SK-N-SH treated with all-trans-retinoic acid at 6 μM for 48 hours (cell line): Measurements from ENCODE around the gene PRKCE.

ENCODE experiments used
- ATAC-seq: fragments of 200-7000 bp; cut with Tn5 transposase; 3 replicates; pipeline ENCODE4 v1.9.1; 2020; ENCODE audit warnings: mild to moderate bottlenecking, moderate library complexity
- ARNTL ChIP-seq: fragments of 450-650 bp; formaldehyde crosslinking; IDR thresholded peaks from 2 replicates; pipeline ENCODE4 v1.5.0; 2020; ENCODE audit warnings: low read depth, mild to moderate bottlenecking, moderate library complexity, borderline replicate concordance
- CSDC2 ChIP-seq: fragments of 250-450 bp; sonication (Bioruptor Pico); IDR thresholded peaks from 2 replicates; pipeline ENCODE4 v1.5.0; 2020; ENCODE audit warnings: mild to moderate bottlenecking, moderate library complexity
- CSRNP3 ChIP-seq: fragments of 250-450 bp; sonication (Bioruptor Pico); IDR thresholded peaks from 2 replicates; pipeline ENCODE4 v1.5.1; 2021; ENCODE audit warnings: mild to moderate bottlenecking, moderate library complexity
- ESRRG ChIP-seq: fragments of 250-450 bp; sonication (Bioruptor Pico); IDR thresholded peaks from 2 replicates; pipeline ENCODE4 v1.6.1; 2021; ENCODE audit warnings: mild to moderate bottlenecking
- GLIS3 ChIP-seq: fragments of 250-450 bp; sonication (Bioruptor Pico); IDR thresholded peaks from 2 replicates; pipeline ENCODE4 v1.5.0; 2020; ENCODE audit warnings: mild to moderate bottlenecking, moderate library complexity
- ISL1 ChIP-seq: fragments of 250-450 bp; sonication (Bioruptor Pico); IDR thresholded peaks from 2 replicates; pipeline ENCODE4 v2.1.2; 2022; ENCODE audit warnings: mild to moderate bottlenecking, moderate library complexity
- OSR1 ChIP-seq: fragments of 250-450 bp; sonication (Bioruptor Pico); IDR thresholded peaks from 2 replicates; pipeline ENCODE4 v1.8.0; 2022; ENCODE audit warnings: moderate library complexity, mild to moderate bottlenecking, inconsistent platforms
- PATZ1 ChIP-seq: fragments of 250-450 bp; sonication (Bioruptor Pico); IDR thresholded peaks from 2 replicates; pipeline ENCODE4 v1.8.0; 2020; ENCODE audit warnings: mild to moderate bottlenecking, moderate library complexity, borderline replicate concordance
- POU6F1 ChIP-seq: fragments of 250-450 bp; sonication (Bioruptor Pico); IDR thresholded peaks from 2 replicates; pipeline ENCODE4 v1.8.0; 2021; ENCODE audit warnings: low read depth, mild to moderate bottlenecking, moderate library complexity, borderline replicate concordance
- RARB ChIP-seq: fragments of 250-450 bp; sonication (Bioruptor Pico); IDR thresholded peaks from 2 replicates; pipeline ENCODE4 v1.8.0; 2021; ENCODE audit warnings: mild to moderate bottlenecking, moderate library complexity
- SNAI2 ChIP-seq: fragments of 250-450 bp; sonication (Bioruptor Pico); IDR thresholded peaks from 2 replicates; pipeline ENCODE4 v1.5.0; 2020; ENCODE audit warnings: mild to moderate bottlenecking, moderate library complexity
- TCF4 ChIP-seq: fragments of 250-450 bp; sonication (Bioruptor Pico); IDR thresholded peaks from 2 replicates; pipeline ENCODE4 v1.8.0; 2021; ENCODE audit warnings: mild to moderate bottlenecking, moderate library complexity, borderline replicate concordance
- TOX ChIP-seq: fragments of 250-450 bp; sonication (Bioruptor Pico); IDR thresholded peaks from 2 replicates; pipeline ENCODE4 v1.8.0; 2021; ENCODE audit warnings: mild to moderate bottlenecking, moderate library complexity, borderline replicate concordance
- TSHZ2 ChIP-seq: fragments of 250-450 bp; sonication (Bioruptor Pico); IDR thresholded peaks from 2 replicates; pipeline ENCODE4 v1.5.0; 2020; ENCODE audit warnings: mild to moderate bottlenecking, moderate library complexity
- ZC3H10 ChIP-seq: fragments of 250-450 bp; sonication (Bioruptor Pico); IDR thresholded peaks from 2 replicates; pipeline ENCODE4 v1.5.1; 2021; ENCODE audit warnings: mild to moderate bottlenecking, moderate library complexity
- ZFP3 ChIP-seq: fragments of 250-450 bp; sonication (Bioruptor Pico); IDR thresholded peaks from 2 replicates; pipeline ENCODE4 v1.5.0; 2020; ENCODE audit warnings: mild to moderate bottlenecking, moderate library complexity
- ZFP30 ChIP-seq: fragments of 450-650 bp; formaldehyde crosslinking; IDR thresholded peaks from 2 replicates; pipeline ENCODE4 v1.5.0; 2022; ENCODE audit warnings: mild to moderate bottlenecking, moderate library complexity
- ZNF70 ChIP-seq: fragments of 450-650 bp; formaldehyde crosslinking; IDR thresholded peaks from 2 replicates; pipeline ENCODE4 v1.5.0; 2020; ENCODE audit warnings: mild to moderate bottlenecking, moderate library complexity
- ZNF8 ChIP-seq: fragments of 450-650 bp; formaldehyde crosslinking; IDR thresholded peaks from 2 replicates; pipeline ENCODE4 v1.5.0; 2020; ENCODE audit warnings: mild to moderate bottlenecking, moderate library complexity

The PRKCE gene

GRCh38 chr2:45904267-45904945 is 252.9 kb downstream of the PRKCE start:
- no peak for ATAC-seq
- TF ChIP-seq SNAI2 (CRISPR knock-in tag), result no peak
- no peak for TF ChIP-seq TOX
- no peak for TF ChIP-seq ZFP3 (CRISPR knock-in tag)
- no peak for TF ChIP-seq RARB (CRISPR knock-in tag)
- no peak for TF ChIP-seq OSR1 (CRISPR knock-in tag)
- TF ChIP-seq TCF4 (CRISPR knock-in tag), result no peak
- TF ChIP-seq CSRNP3, result no peak
- no peak for TF ChIP-seq ZNF70 (CRISPR knock-in tag)
- TF ChIP-seq POU6F1 (CRISPR knock-in tag), result no peak
- TF ChIP-seq ESRRG (CRISPR knock-in tag), result no peak
- no peak for TF ChIP-seq CSDC2 (CRISPR knock-in tag)
- no peak for TF ChIP-seq ZC3H10 (CRISPR knock-in tag)
- no peak for TF ChIP-seq ZNF8 (CRISPR knock-in tag)
- no peak for TF ChIP-seq ISL1
- TF ChIP-seq ARNTL (CRISPR knock-in tag), result no peak
- no peak for TF ChIP-seq PATZ1 (CRISPR knock-in tag)
- no peak for TF ChIP-seq GLIS3 (CRISPR knock-in tag)
- no peak for TF ChIP-seq TSHZ2
- no peak for TF ChIP-seq ZFP30 (CRISPR knock-in tag)

- TF ChIP-seq ISL1 (no peak), PATZ1 (CRISPR knock-in tag) (no peak), ARNTL (CRISPR knock-in tag) (no peak), GLIS3 (CRISPR knock-in tag) (no peak), ESRRG (CRISPR knock-in tag) (no peak), CSDC2 (CRISPR knock-in tag) (no peak), TOX (no peak), POU6F1 (CRISPR knock-in tag) (no peak), ZFP3 (CRISPR knock-in tag) (no peak)
- no peak for ATAC-seq
These were observed 253.6 kb downstream of the PRKCE start for GRCh38 chr2:45904946-45905631.
